GM18499 (cell line): ENCODE measurements around the gene GIMAP5.

Experiments
- ATAC-seq: cut with Tn5 transposase; IDR thresholded peaks from one replicate; pipeline ENCODE4 v1.9.1; 2021; ENCODE audit warnings: moderate number of reproducible peaks; ENCODE audit not compliant: insufficient read depth, unreplicated experiment

The GIMAP5 gene

DNA sequence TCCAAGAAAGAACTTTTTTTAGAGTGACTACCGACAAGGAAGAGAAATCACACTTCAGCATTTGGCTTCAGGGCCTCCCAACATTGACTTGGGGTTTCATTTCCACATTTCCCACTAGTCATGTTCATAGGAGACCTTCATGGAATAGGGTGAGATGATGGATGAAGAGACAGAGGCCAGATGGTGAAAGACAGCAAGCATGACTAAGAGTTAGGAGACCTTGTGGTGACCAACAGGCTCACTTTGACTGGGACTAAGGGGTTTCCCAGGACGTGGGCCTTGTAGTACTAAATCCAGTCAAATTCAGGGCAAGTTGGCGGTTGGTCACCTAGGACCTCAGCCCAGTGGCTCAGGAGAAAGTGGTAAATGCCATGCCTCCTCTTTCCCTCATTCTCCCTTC is 3.0 kb upstream of the GIMAP5 start:
- no peak for ATAC-seq

DNA sequence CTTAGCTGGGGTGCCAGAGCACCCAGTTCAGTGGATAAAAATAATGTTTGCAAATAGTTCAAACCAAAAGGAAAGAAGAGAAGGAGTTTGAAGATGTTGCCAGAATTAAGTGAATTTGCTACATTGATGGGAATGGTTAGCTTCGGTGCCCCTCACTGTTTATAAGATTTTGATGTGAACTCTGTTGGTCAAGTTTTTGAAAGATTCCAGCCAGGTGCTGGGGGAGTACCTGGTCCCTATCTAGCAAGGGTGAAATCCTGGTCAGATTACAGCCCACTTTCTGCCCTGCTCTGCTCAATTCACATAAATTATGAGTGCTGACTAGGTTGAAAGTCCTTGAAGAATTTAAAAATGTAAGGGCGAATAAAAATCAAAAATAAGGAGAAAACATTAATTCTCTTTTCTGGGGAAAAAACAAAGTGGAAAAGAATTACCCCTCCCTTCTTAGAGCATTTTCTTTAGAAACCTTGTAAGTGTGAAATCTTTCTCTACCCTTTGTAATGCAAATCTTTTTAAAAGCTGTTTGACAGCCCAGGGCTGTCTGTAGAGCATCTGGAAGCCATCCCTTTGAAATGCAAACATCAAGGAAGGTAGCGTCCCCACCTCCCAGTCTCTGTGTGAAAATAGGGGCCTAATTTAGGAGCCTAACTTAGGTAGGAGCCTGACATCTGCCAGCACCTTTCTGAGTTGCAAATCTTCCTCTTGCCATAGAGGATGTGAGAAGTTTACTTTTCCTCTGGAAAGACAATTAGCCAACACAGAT is 1.4 kb upstream of the GIMAP5 start:
- no peak for ATAC-seq

DNA sequence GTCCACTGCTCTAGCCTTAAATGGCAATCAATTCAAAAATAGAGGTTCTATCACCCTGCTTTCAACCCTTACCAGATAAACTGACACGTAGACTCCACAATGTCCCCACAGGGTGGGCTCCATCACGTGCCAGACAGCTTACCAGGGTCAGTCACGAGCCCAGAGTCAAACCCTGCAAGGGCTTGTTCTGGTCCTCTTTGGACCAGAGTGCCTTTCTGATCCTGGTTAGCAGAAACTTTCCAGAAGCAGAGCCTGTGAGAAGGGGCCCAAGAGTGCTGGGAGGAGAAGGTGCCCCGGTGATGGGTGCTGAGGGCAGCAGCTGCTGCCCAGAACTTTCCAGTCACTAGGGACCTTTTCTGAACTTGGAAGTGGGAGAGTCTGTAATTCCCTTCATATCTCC is 354 bp upstream of the GIMAP5 start:
- no peak for ATAC-seq

DNA sequence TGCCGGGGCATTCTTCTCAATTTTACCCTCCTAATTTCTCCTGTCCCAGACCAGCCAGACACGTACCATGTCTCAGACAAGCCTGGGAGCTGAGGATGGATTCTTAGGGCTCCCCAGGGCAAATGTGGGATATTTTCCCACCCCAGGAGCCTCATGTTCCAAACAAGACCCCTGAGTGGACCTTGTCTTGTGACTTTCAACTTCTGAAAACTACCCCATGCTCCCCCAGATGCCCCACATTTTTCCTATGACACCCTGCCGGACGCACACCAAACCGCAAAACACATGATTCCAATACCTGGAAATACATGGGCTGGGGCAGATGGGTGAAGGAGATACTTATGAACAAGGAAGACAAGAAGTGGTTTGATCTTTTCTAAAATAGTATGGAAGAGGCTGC is 874 bp downstream of the GIMAP5 start:
- no peak for ATAC-seq

DNA sequence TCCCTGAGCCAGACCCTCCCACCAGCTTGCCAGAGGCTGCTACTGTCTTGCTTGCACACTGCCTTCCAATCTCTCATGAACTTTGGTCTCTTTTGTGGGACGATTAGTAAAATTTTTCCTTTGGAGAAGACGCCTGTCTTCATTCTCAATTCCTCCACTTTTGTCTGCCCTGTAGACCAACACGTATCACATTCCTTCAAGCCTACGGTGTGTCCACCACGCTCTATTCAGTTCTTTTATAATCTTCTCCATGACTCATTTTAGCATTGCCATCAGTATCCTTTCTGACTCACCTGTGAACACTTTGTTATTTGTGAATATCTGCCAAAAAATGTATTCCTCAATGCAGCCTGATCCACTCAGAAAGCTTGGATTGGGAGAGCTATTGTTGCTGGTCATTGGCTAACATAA is 1.4 kb downstream of the GIMAP5 start:
- ATAC-seq: no peak

- no peak for ATAC-seq
Measured at GRCh38 chr7:150739033-150739432, 1.8 kb downstream of the GIMAP5 start.

- ATAC-seq: no peak
Measured at GRCh38 chr7:150740053-150740452, 2.8 kb downstream of the GIMAP5 start.

GRCh38 chr7:150742286-150742968 is 5.2 kb downstream of the GIMAP5 start:
- no peak for ATAC-seq

DNA sequence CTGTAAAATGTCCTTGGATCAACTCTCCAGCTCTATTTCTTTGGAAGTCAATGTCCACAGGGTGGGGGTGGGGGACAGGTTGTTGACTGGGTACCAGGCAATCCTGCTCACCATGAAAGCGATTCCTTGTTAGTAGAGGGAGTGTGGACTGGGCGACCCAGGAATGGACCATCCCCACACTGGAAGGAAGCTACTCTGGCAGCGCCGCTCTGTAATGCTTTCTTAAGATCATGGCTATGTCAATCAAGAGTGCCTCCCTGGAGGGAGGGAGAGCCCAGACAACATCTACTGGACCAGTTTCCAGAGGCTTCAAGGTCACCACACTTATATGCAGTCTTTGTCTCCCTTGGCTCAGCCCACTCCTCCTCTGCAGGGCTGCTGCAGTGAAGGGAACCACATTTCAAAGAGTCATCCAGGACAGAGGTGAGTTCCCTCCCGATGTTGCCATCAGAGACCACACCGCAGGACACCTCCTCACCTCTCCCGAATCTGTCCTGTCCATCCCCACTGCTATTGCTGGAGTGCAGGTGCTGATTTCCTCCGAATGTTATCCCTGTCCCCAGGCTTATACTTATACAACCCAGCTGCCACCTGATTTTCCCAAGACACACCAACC is 6.9 kb downstream of the GIMAP5 start:
- ATAC-seq: no peak

DNA sequence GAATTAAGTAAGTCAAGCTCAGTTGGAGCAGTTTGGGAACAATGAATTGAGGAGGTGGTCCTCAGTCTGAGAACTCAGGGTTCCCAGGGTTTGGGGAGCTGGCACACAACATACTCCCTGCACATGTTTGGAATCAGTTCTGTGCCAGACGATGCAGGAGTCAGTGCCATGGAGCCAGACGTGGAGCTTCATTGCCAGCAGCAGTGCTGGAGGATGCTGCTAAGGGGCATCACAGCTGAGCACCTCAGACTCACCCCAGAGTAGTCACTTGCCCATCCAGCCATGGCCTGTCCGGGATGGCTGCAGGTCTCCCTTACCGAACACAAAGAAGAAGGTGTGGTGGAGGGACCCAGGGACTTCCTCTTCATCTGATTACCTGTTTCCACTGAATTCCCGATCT is 7.9 kb downstream of the GIMAP5 start:
- ATAC-seq: no peak

GRCh38 chr7:150745876-150746275 is 8.7 kb downstream of the GIMAP5 start:
- no peak for ATAC-seq

DNA sequence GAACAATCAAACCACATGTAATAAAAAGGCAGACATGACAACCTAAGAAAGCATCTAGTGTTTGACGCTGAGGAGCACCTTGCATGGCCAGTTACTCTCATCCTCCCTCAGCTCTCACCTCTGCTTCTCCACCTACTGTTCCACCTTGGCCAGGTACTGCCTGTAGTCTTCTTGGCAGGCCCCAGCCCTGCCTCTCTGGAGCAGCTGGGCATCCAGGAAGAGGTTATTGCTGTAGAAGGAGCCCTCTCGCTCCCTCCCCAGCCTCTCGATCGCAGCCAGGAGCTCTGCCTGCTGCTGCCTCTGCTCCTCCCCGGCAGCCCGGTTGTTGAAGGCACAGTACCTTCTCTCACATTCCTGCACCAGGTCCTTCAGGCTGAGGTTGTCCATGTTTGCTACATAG is 9.7 kb downstream of the GIMAP5 start:
- ATAC-seq: no peak

DNA sequence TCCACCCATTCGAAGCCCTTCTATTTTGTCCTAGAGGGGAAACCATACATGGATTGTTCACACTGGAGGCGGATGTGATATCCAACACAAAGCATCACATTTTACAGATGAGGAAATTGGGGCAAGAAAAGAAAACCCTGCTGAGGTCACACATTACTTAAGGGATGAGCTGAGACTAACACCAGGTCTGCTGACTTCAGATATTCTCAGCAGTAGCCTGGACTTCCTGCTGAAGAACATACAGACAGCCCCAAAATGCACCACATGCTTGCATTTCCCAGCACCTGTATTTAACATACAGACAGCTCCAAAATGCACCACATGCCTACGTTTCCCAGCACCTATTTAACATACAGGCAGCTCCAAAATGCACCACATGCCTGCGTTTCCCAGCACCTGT is 11.2 kb downstream of the GIMAP5 start:
- ATAC-seq: no peak

GRCh38 chr7:150751702-150752101 is 14.5 kb downstream of the GIMAP5 start:
- ATAC-seq: no peak

GRCh38 chr7:150753239-150753638 is 16.0 kb downstream of the GIMAP5 start:
- ATAC-seq: no peak

GRCh38 chr7:150753826-150754603 is 16.8 kb downstream of the GIMAP5 start:
- ATAC-seq: no peak

DNA sequence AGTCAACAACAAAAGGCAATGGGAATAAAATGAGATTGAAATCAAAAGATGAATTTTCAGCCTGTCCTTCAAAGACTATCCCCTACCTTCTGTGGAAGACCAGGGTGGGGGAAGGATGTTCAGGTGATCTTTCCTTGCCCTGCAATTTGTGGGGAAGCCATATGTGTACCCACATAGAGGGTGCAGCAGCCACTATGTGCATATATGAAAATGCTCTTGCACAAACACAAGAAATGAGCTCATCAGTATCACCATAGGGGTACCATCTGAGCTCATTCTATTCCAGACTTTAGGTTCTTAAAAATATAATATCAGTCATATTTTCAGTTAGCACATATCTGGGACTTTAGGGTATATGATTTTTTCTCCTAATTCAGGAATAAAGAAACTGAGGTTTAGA is 17.7 kb downstream of the GIMAP5 start:
- no peak for ATAC-seq

GRCh38 chr7:150755473-150756099 is 18.4 kb downstream of the GIMAP5 start:
- no peak for ATAC-seq

GRCh38 chr7:150756166-150756565 is 18.9 kb downstream of the GIMAP5 start:
- no peak for ATAC-seq

GRCh38 chr7:150756858-150757257 is 19.6 kb downstream of the GIMAP5 start:
- ATAC-seq: no peak
